Stomach (tissue), 19 donors: ENCODE measurements around the gene RUBCNL. TPM values are rescaled to one million over a fixed set of nuclear protein-coding genes. Genes with fewer than 3 reads are reported as not detected.
"Not testable (repeated sequence)": the region's sequence is repeated elsewhere in the genome, so short reads cannot be mapped to it uniquely, and the experiment has no call there.

Source experiments
- DNase-seq, 2 donors: peaks; one replicate each; pipeline versions ENCODE4 v3.0.0 to v3.0.0-alpha.2; 2013 to 2019
- H3K27ac ChIP-seq, 5 donors: fragments of 200-600 bp in 4 of 5; sonication (generic) in 4 of 5; one replicate each; pipeline ENCODE4 v1.5.1; 2013 to 2019; ENCODE audit warnings: mild to moderate bottlenecking in 1 of 5, moderate library complexity in 1 of 5
- H3K27me3 ChIP-seq, 3 donors: fragments of 200-600 bp; sonication (generic); one replicate each; pipeline ENCODE4 v1.5.1; 2017 to 2019; ENCODE audit warnings: mixed run types in 1 of 3
- H3K36me3 ChIP-seq, 4 donors: fragments of 200-600 bp; sonication (generic); 1 replicate in 3 of 4; 2 replicates in 1 of 4; pipeline ENCODE4 v1.5.1; 2016 to 2019
- H3K4me1 ChIP-seq, 4 donors: fragments of 200-600 bp; sonication (generic); one replicate each; pipeline ENCODE4 v1.5.1; 2016 to 2019
- H3K4me3 ChIP-seq, 4 donors: fragments of 200-600 bp; sonication (generic) in 3 of 4; one replicate each; pipeline ENCODE4 v1.5.1; 2016 to 2019; ENCODE audit warnings: mild to moderate bottlenecking in 1 of 4
- H3K9me3 ChIP-seq, 4 donors: fragments of 200-600 bp; sonication (generic); one replicate each; pipeline ENCODE4 v1.5.1; 2016 to 2019
- CTCF ChIP-seq, 7 experiments: fragments of 450-650 bp in 4 of 7; fragments of 200-600 bp in 3 of 7; sonication (generic) in 3 of 7; IDR thresholded peaks; one replicate each; pipeline ENCODE4 v1.5.1; 2016 to 2019; ENCODE audit warnings: antibody characterized with exemption in 7 of 7, control low read depth in 2 of 7, mild to moderate bottlenecking in 1 of 7
- EP300 ChIP-seq: sonication (generic); formaldehyde crosslinking; IDR thresholded peaks from one replicate; pipeline ENCODE4 v1.6.1; 2017; ENCODE audit warnings: antibody characterized with exemption
- POLR2A ChIP-seq, 4 donors: fragments of 450-650 bp; IDR thresholded peaks; one replicate each; pipeline ENCODE4 v1.6.1; 2016; ENCODE audit warnings: antibody characterized with exemption in 4 of 4, control low read depth in 2 of 4, mild to moderate bottlenecking in 1 of 4, moderate library complexity in 1 of 4
- POLR2AphosphoS5 ChIP-seq, 3 donors: sonication (generic); formaldehyde crosslinking; IDR thresholded peaks; one replicate each; pipeline ENCODE4 v1.6.1; 2016; ENCODE audit warnings: antibody characterized with exemption in 3 of 3
- WGBS, 5 donors: extraction: QIAGEN DNeasy Blood & Tissue Kit in 3 of 5; methylation state at CpG; one replicate each; pipeline versions ENCODE4 v1.1.5 to v1.1.7; 2013 to 2018; 5-methylcytosine and 5-hydroxymethylcytosine counted together
- intact Hi-C: fragments of 100-400 bp; cut with DNase I; formaldehyde crosslinking; loops from one replicate; pipeline ENCODE4 v1.15.1; 2023; ENCODE audit warnings: low total_unique reads
- long read RNA-seq, 10 donors: transcript quantifications; one replicate each; lab custom pipeline, GENCODE V29; 2026
- polyA plus RNA-seq, 3 donors: library from polyadenylated mRNA; stranded (reverse); fragments of 200-250 nt; gene quantifications; one replicate each; pipeline ENCODE4 v1.2.3, GENCODE V29; 2013
- total RNA-seq, 5 donors: library from RNA; depleted of rRNA; stranded (reverse); fragments of >200 nt; gene quantifications; one replicate each; pipeline versions ENCODE4 v1.1.0 to v1.2.3, GENCODE V29; 2014 to 2016
- donor health status: healthy with polysubstance abuse.
- donor health status: Bipolar disorder and iron deficiency.
- donor health status: healthy.

RUBCNL gene
- total RNA-seq (1 to 10 TPM in 3 of 5 donors, not detected in 2; 4.6 to 7.7 (median 5.0) TPM), polyA plus RNA-seq (under 1 TPM; 0.46 to 0.70 (median 0.56) TPM)
- long read RNA-seq, donor 1 = 0 reads
- long read RNA-seq, donor 2, partial matches to known transcripts = 0 of 1 reads
- long read RNA-seq, donor 2, other reads (novel, unspliced or antisense) = 0 of 1 reads
- long read RNA-seq, donor 3 = 0 reads
- long read RNA-seq, donor 4 = 0 reads
- long read RNA-seq, donor 5 = 0 reads
- long read RNA-seq, donor 6, partial matches to known transcripts = 0 of 2 reads
- long read RNA-seq, donor 6, other reads (novel, unspliced or antisense) = 0 of 2 reads
- long read RNA-seq, donor 7 = 0 reads
- long read RNA-seq, donor 8, partial matches to known transcripts = 0 of 2 reads
- long read RNA-seq, donor 8, other reads (novel, unspliced or antisense) = 0 of 2 reads
- long read RNA-seq, donor 9 = 0 reads
- long read RNA-seq, donor 10 = 0 reads

- H3K27me3 ChIP-seq = peaks cover 6 to 40% (median 25%) of the 10 kb centered on the region in 3 donors
- peak in 1 of 2 donors; percentile 72 for DNase-seq
- H3K4me3 ChIP-seq = peak within 1 kb of the TSS; percentile 37 to 54 (median 46)
- H3K9me3 ChIP-seq = no peaks in the 10 kb centered on the region
- whole genome bisulfite sequencing, 5 donors = 2 to 5% (median 4%) methylated on average over 43 to 70 of the region's 70 CpGs
- no peak for TF ChIP-seq CTCF (IDR thresholded peaks at IDR 0.05)
- TF ChIP-seq POLR2A (IDR thresholded peaks at IDR 0.05) = no peak
- TF ChIP-seq POLR2AphosphoS5 (IDR thresholded peaks at IDR 0.05) = no peak
- TF ChIP-seq EP300 = no peak
- no peaks in the 10 kb centered on the region for H3K36me3 ChIP-seq
- intact Hi-C loops = no loop called here
- H3K4me1 ChIP-seq = peaks cover 0 to 33% (median 12%) of the 10 kb centered on the region in 4 donors
- peak within 1 kb of the TSS in 1 of 5 donors; percentile 61 for H3K27ac ChIP-seq
These were observed at the start of gene RUBCNL for GRCh38 chr13:46387064-46387851. RUBCNL (minus strand) TSS chr13:46387252; CDS start chr13:46372475, 14,777 bp downstream.

- H3K27me3 ChIP-seq, H3K27ac ChIP-seq, H3K9me3 ChIP-seq, H3K4me3 ChIP-seq, H3K4me1 ChIP-seq, H3K36me3 ChIP-seq, intact Hi-C loops, DNase-seq: not testable (repeated sequence)
- 91 to 100% (median 97%) methylated on average over 2 of the region's 2 CpGs for WGBS, 5 donors
These were observed 42.5 kb upstream of the RUBCNL start for GRCh38 chr13:46429558-46429957.

GRCh38 chr13:46405457-46405856 is 18.4 kb upstream of the RUBCNL start:
- Histone ChIP-seq H3K4me1 (peaks cover 0 to 7% (median 0%) of the 10 kb centered on the region in 4 donors), H3K27ac (no peak overlapping the region), H3K36me3 (no peaks in the 10 kb centered on the region), H3K4me3 (no peak overlapping the region), H3K9me3 (no peaks in the 10 kb centered on the region), H3K27me3 (peaks cover 0 to 6% (median 0%) of the 10 kb centered on the region in 3 donors)
- intact Hi-C loops = no loop called here
- no peak for TF ChIP-seq POLR2AphosphoS5 (IDR thresholded peaks at IDR 0.05)
- no peak for TF ChIP-seq CTCF (IDR thresholded peaks at IDR 0.05)
- DNase-seq = no peak

- H3K9me3 ChIP-seq = no peaks in the 10 kb centered on the region
- no peaks in the 10 kb centered on the region for H3K36me3 ChIP-seq
- WGBS, 5 donors = 84 to 94% (median 86%) methylated on average over 1 of the region's 1 CpG
- H3K4me1 ChIP-seq = peaks cover 0 to 7% (median 0%) of the 10 kb centered on the region in 4 donors
- no peak overlapping the region for H3K4me3 ChIP-seq
- DNase-seq = no peak
- intact Hi-C loops = no loop called here
- peaks cover 0 to 6% (median 0%) of the 10 kb centered on the region in 3 donors for H3K27me3 ChIP-seq
- TF ChIP-seq CTCF (IDR thresholded peaks at IDR 0.05) (no peak), EP300 (no peak), POLR2A (IDR thresholded peaks at IDR 0.05) (no peak), POLR2AphosphoS5 (IDR thresholded peaks at IDR 0.05) (no peak)
- peak overlapping the region in 2 of 5 donors; percentile 46 to 57 for H3K27ac ChIP-seq
These were observed 17.7 kb upstream of the RUBCNL start for GRCh38 chr13:46404733-46405100.
